Fibroblast of upper back skin (primary cell): ENCODE data around the gene CCL22.
A peak's percentile ranks its signal among the peaks of the same experiment; 100 is the strongest.
"Not testable (repeated sequence)": the region's sequence is repeated elsewhere in the genome, so short reads cannot be mapped to it uniquely, and the experiment has no call there.

ENCODE experiments used
- DNase-seq: peaks from one replicate; pipeline ENCODE4 v3.0.0-alpha.2; 2013

Gene CCL22

DNA sequence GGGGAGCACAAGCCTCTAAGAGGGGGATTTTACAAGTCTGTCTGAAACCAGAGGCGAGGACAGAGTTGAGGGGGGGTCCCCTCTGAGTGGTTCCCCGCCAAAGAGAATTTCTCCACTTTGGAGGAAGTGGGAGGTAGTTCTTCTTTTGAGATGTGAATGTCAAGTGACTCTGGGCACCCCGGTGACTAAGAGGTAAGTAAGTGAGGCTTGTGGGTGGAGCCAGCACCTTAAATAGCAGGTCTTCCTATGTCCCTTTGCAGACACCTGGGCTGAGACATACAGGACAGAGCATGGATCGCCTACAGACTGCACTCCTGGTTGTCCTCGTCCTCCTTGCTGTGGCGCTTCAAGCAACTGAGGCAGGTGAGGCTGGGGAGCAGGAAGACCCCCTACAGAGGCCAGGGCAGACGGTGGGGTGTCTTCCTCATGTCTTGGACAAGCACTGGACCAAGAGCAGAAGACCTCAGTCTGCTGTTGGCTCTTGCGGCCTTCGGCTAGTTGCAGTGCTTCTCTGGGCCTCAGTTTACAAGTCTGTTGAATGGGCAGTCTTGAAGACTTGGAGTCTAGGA, at the start of gene CCL22:
Gene CCL22, plus strand, starts transcription at position 257 of the 569 bp plus-strand sequence. Its CDS starts 34 bp downstream, at position 291.
- DNase-seq = no peak

GRCh38 chr16:57310801-57311200, 47.8 kb upstream of the CCL22 start:
- no peak for DNase-seq

DNA sequence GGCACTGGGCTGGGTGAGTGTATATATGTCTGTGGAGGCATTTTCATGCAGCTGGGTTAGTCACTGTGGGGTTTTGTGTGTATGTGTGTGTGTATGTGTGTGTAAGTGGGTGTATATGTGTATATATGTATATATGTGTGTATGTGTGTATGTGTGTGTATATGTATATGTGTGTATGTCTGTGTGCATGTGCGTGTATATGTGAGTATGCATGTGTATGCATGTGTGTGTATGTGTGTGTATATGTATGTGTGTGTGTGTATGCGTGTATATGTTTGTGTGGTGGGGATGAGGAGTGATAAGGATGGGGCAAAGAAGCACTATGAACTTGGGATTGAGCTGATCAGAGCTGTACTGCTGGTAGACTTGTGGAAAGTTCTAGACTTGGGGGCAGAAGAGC, 45.1 kb upstream of the CCL22 start:
- DNase-seq = no peak

- no peak for DNase-seq
Measured at GRCh38 chr16:57314161-57314785, 44.3 kb upstream of the CCL22 start.

DNA sequence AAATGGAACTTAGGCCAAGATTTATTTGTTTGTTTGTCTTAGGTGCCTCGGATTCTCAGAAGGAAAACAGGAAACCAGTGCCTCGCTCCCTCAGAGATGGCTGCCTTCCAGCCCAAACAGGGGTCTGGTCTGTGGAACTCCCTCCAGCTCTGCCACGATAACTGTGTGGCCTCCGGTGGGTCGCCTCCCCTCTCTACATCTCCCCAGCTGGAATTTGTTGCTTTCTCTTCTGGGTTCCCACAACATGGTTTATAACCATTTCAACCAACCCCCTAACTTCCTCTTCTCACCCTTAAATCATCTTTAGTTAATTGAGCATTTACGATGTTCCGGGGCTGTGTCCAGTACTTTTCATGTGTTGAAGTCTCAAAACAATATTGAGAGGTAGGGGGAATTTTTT, 43.2 kb upstream of the CCL22 start:
- DNase-seq = no peak

GRCh38 chr16:57316390-57317017, 42.1 kb upstream of the CCL22 start:
- DNase-seq = peak; percentile 95

- peak; percentile 78 for DNase-seq
Measured at GRCh38 chr16:57318240-57318970, 40.2 kb upstream of the CCL22 start.

- peak; percentile 32 for DNase-seq
Measured at GRCh38 chr16:57319646-57320045, 38.9 kb upstream of the CCL22 start.

- no peak for DNase-seq
Measured at GRCh38 chr16:57324749-57325148, 33.8 kb upstream of the CCL22 start.

- no peak for DNase-seq
Measured at GRCh38 chr16:57325458-57325857, 33.1 kb upstream of the CCL22 start.

GRCh38 chr16:57329718-57330327, 28.8 kb upstream of the CCL22 start:
- DNase-seq = no peak

DNA sequence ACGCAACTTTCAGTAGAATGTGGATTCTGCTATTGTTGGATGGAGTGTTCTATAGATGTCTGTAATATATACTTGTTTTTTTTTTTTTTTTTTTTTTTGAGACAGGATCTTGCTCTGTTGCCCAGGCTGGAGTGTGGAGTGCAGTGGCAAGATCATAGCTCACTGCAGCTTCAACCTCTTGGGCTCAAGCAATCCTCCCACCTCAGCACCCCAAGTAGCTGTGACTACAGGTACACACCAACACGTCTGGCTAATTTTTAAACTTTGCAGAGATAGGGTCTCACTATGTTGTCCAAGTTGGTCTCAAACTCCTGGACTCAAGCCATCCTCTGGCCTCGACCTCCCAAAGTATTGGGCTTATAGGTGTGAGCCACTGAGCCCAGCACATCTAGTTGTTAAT, 27.2 kb upstream of the CCL22 start:
- no peak for DNase-seq

DNA sequence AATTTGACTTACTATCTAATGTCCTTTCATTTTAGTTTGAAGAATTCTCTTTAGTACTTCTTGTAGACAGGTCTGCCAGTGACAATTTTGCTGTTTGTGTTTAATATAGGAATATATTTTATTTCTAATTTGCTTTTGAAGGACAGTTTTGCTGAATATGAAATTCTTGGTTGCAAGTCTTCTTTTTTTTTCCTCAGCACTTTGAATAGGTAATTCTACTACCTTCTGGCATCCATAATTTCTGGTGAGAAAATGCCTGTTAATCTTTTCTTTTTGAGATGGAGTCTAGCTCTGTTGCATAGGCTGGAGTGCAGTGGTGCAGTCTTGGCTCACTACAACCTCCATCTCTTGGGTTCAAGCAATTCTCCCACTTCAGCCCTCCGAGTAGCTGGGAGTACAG, 25.2 kb upstream of the CCL22 start:
- DNase-seq = no peak

DNA sequence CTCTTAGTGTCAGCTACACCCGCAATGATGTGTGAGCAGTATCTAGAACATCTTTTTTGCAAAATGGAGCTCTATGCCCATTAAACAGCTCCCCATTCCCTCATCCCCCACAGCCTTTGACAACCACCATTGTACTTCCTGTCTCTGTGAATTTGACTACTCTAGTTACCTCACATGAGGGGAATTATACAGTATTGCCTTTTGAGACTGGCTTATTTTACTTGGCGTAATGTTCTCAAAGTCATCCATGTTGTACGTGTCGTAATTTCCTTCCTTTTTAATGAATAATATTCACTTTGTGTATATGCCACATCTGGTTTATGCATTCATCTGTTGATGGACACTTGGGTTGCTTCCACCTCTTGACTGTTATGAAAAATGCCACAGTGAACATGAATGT, 23.2 kb upstream of the CCL22 start:
- no peak for DNase-seq

DNA sequence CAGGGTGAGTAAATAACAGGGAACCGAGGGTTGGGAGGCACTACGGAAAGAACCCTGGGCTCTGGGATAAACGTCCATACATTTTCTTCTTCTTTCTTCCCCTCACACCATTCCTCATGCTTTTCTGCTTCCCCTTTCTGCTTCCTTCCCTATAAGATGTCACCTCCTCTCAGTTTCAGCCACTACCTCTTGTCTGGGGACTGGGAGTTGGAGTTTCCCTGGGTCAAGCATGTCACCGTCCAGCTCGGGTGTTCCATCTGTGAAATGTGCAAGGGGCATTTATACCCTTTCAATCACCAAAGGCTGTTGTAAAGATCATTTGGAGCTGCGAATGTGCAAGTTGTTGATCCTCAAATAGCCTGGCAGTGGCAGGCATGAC, 17.5 kb upstream of the CCL22 start:
- no peak for DNase-seq

DNA sequence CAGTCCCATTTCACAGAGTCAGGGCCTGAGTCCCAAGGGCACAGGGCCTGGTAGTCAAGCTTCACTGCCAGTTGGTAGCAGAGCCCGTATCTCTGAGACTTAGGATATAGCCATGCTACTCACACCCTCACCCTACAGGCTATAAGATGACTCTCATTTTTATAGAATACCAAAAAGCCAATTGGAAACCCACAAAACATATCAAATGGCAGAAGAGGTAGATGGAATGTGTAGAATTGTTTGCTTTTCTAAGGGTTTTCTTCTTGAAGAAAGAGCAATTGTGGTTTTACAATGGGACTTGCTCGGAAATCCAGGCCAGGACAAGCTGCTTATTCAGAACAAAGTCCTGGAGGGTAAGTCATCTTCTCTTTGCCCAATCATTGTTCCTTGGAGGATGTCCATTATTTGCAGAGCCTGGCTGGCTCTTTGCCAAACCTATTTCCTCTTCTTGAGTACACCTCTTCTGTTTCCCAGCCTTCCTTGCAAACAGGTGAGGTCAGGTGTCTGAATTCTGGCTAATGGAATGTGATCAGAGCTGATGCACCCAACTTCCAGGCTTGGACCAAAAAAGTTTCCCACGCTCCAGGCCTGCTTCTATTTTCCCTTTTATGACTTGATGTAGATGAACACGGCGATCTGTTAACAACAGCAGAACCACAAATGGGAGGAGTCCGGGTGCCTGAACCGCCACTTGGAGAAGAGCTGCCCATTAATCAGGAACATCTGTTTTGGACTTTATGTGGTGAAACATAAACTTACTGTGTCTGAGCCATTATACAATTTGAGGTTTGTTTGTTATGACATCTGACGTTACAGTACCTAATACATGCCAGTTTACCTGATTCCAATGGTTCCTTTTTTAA, 16.9 kb upstream of the CCL22 start:
- peak; percentile 96 for DNase-seq

DNA sequence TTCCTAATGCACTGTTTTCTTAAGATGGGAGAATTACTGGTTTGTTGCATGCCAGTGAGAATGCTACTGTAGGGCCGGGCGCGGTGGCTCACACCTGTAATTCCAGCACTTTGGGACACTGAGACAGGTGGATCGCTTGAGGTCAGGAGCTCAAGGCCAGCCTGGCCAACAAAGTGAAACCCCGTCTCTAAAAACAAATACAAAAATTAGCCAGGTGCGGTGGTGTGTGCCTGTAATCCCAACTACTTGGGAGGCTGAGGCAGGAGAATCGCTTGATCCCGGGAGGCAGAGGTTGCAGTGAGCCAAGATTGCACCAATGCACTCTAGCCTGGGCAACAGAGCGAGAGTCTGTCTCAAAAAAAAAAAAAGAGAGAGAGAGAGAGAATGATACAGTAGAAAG, 16.0 kb upstream of the CCL22 start:
- DNase-seq = not testable (repeated sequence)

DNA sequence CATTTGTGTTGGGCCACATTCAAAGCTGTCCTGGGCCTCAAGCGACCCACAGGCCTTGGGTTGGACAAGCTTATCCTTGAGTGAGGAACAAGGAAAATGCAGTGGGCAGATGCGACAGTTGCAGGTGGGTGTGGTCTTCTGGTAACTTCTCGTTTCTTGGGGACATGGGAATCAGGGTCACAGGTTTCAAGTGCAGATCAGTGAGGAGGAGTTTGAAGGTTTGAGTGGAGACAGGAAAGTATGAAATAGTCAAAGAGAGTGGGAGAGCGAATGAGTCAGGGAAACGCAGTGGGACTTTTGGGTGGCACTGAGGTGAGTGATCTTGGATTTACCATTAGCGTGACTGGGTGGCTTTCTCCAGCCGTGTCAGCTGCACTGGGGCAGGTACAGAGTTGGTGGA, 15.4 kb upstream of the CCL22 start:
- no peak for DNase-seq

DNA sequence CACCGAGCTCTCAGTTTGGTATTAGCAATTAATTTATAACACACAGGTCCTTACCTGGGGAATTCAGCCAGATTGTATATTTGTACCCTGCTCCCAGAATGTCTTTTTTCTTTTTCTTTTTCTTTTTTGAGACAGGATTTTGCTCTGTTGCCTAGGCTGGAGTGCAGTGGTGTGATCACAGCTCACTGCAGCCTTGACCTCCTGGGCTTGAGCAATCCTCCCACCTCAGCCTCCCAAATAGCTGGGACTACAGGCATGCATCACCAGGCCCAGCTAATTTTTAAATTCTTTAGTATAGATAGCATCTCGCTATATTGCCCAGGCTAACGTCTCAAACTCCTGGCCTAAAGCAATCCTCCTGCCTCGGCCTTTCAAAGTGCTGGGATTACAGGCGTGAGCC, 14.5 kb upstream of the CCL22 start:
- not testable (repeated sequence) for DNase-seq

- no peak for DNase-seq
Measured at GRCh38 chr16:57345021-57345420, 13.6 kb upstream of the CCL22 start.

- DNase-seq = no peak
Measured at GRCh38 chr16:57345666-57346204, 12.8 kb upstream of the CCL22 start.

DNA sequence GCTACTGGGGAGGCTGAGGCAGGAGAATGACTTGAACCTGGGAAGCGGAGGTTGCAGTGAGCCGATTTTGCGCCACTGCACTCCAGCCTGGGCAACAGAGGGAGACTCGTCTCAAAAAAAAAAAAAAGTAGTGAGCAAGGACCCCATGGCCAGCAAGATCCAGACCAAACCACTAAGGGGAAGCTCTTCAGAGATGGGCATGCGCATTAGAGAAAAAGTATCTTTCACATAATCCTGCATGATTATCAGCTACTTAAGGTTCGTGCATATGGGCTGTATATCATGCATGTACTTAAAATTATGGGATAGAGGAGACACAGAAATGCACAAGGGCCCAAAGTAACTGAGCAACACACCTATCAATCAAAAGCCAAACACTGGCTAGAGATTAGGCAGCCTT, 10.7 kb upstream of the CCL22 start:
- no peak for DNase-seq
